B cell (primary cell): ENCODE measurements around the gene HINFP.

Source experiments
- EZH2 ChIP-seq: IDR thresholded peaks from 2 replicates; pipeline ENCODE4 v1.6.1; 2012; ENCODE audit warnings: borderline replicate concordance, low read depth, mild to moderate bottlenecking, moderate library complexity, low read length; ENCODE audit not compliant: insufficient read depth, poor library complexity, severe bottlenecking
- TF ChIP-seq, protein P1 (sequence below): fragments of 200-600 bp; IDR thresholded peaks from one replicate; pipeline ENCODE4 v1.8.0; 2022; ENCODE audit warnings: antibody characterized with exemption, mild to moderate bottlenecking

DNA sequence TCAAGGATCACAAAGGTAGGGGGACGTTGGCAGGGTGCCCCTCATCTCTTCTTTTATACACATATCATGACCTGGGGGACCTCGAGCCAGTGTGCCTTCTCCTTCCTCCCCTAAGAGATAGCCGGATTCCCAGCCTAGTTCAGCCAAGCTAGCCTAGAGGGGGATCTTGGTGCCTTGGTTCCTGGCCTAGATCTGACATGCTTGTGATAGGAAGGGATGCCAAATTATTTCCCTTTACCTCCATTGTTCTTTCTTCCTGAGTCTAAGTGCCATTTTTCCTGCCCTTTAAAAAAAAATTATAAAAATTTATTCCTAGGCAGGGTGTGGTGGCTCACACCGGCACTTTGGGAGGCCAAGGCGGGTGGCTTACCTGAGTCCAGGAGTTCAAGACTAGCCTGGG lies 7.0 kb upstream of the HINFP start:
- TF ChIP-seq, protein P1, sequence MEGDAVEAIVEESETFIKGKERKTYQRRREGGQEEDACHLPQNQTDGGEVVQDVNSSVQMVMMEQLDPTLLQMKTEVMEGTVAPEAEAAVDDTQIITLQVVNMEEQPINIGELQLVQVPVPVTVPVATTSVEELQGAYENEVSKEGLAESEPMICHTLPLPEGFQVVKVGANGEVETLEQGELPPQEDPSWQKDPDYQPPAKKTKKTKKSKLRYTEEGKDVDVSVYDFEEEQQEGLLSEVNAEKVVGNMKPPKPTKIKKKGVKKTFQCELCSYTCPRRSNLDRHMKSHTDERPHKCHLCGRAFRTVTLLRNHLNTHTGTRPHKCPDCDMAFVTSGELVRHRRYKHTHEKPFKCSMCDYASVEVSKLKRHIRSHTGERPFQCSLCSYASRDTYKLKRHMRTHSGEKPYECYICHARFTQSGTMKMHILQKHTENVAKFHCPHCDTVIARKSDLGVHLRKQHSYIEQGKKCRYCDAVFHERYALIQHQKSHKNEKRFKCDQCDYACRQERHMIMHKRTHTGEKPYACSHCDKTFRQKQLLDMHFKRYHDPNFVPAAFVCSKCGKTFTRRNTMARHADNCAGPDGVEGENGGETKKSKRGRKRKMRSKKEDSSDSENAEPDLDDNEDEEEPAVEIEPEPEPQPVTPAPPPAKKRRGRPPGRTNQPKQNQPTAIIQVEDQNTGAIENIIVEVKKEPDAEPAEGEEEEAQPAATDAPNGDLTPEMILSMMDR = no peak
- TF ChIP-seq EZH2 = no peak
